IPS-18a (cell line): ENCODE data around the gene CERKL.

Source experiments
- H3K27ac ChIP-seq: one replicate; pipeline ENCODE4 v1.5.1; 2013; ENCODE audit warnings: low read length
- H3K27me3 ChIP-seq: one replicate; pipeline ENCODE4 v1.6.1; 2013; ENCODE audit warnings: mild to moderate bottlenecking, low read length; ENCODE audit not compliant: control insufficient read depth, insufficient read depth
- H3K36me3 ChIP-seq: one replicate; pipeline ENCODE4 v1.6.1; 2013; ENCODE audit warnings: low read depth, low read length; ENCODE audit not compliant: control insufficient read depth
- H3K4me1 ChIP-seq: one replicate; pipeline ENCODE4 v1.6.1; 2013; ENCODE audit warnings: low read depth, low read length; ENCODE audit not compliant: control insufficient read depth
- H3K4me3 ChIP-seq: one replicate; pipeline ENCODE4 v1.5.1; 2013; ENCODE audit warnings: low read length
- H3K9ac ChIP-seq: one replicate; pipeline ENCODE4 v1.6.1; 2013; ENCODE audit warnings: mild to moderate bottlenecking, low read length, moderate library complexity
- H3K9me3 ChIP-seq: one replicate; pipeline ENCODE4 v1.6.1; 2013; ENCODE audit warnings: low read depth, low read length; ENCODE audit not compliant: control insufficient read depth

Gene CERKL

DNA sequence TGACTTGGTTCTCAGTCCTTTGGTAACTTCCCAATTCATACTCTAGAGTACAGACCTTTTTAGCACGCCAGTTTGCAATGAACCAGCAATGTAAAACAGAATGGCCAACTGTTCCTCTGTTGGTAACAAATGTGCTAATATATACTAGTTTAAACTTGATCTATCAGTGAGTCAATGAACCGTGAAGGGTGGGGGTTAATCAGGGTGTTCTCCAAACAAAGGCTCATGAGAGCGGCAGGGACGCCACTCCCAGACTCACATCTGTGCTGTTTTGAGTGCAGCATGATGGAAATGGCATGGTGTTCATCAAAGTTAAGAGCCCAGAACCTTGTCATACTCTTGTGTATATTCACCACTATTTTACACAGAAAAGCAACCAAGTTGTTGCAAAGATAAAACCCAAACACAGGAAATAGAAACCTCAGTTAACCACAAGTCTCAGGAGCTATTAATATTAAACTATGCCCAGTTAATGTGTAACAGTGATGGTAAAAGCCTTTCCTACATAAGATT lies 70.3 kb downstream of the CERKL start:
- no peaks in the 10 kb centered on the region for H3K9me3 ChIP-seq
- no peaks in the 10 kb centered on the region for H3K36me3 ChIP-seq
- H3K27me3 ChIP-seq: no peaks in the 10 kb centered on the region
- H3K4me1 ChIP-seq: peaks cover 11% of the 10 kb centered on the region
- H3K4me3 ChIP-seq: no peak overlapping the region
- H3K9ac ChIP-seq: no peak overlapping the region
- H3K27ac ChIP-seq: no peak overlapping the region

DNA sequence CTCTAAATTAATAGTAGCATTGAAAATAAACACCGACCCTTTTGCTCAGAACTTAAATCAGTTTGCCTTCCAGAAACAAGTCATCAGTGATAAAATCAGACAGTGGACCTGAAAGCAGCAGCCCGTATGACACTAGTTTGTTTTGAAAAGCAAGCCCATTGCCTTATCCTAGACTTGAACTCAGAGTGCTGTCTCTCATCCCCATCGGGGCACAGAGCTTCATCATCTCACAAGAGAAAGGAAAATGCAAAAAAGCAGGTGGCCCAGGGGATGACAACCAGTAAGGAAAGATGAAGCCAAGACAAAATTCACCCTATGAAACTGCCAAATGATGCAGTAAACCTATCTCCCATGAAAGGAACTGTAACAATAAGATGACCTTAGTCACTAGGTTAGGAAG lies 71.2 kb downstream of the CERKL start:
- Histone ChIP-seq H3K9me3 (no peaks in the 10 kb centered on the region), H3K36me3 (no peaks in the 10 kb centered on the region), H3K4me1 (peaks cover 11% of the 10 kb centered on the region), H3K4me3 (no peak overlapping the region), H3K9ac (no peak overlapping the region), H3K27ac (no peak overlapping the region), H3K27me3 (no peaks in the 10 kb centered on the region)

DNA sequence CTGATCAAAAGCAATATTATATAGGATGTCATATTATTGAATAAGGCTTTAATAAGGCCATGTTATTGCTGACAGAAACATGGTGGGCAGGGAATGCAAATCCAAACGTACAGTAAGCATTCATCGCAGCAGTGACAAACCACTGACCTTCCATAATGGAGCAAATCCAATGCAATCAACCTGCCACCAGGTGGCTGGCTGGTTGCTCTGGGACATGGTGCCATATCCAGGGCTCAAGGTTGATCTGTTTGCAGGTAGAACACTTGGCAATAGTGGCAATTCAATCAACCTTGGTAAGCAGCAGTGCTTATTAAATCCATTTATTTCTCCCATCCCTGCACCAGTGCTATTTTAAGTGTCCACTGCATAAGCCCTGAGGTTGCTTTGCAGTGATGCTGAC lies 75.4 kb downstream of the CERKL start:
- Histone ChIP-seq H3K36me3 (no peaks in the 10 kb centered on the region), H3K27me3 (no peaks in the 10 kb centered on the region), H3K27ac (no peak overlapping the region), H3K4me1 (peaks cover 4% of the 10 kb centered on the region), H3K9me3 (no peaks in the 10 kb centered on the region), H3K9ac (no peak overlapping the region), H3K4me3 (no peak overlapping the region)

DNA sequence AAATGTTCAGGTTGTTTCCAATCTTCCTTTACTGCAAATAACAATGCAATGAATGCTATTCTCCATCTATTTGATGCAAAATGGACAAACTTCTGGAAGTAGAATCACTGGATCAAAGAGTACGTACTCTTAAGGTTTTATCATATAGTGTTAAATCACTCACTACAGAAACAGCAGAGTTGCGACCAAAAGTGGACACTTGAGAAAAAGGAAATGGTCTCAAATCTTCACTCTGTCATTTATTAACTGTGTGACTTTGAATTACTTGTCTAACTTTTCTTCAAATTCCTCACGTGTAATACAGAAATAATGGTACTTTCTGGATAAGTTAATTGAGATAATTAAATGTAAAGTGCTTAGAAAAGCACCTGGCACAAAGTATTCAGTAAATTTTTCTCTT lies 78.1 kb downstream of the CERKL start:
- no peaks in the 10 kb centered on the region for H3K9me3 ChIP-seq
- no peaks in the 10 kb centered on the region for H3K4me1 ChIP-seq
- no peak overlapping the region for H3K9ac ChIP-seq
- no peak overlapping the region for H3K4me3 ChIP-seq
- no peaks in the 10 kb centered on the region for H3K27me3 ChIP-seq
- no peaks in the 10 kb centered on the region for H3K36me3 ChIP-seq
- H3K27ac ChIP-seq: no peak overlapping the region

DNA sequence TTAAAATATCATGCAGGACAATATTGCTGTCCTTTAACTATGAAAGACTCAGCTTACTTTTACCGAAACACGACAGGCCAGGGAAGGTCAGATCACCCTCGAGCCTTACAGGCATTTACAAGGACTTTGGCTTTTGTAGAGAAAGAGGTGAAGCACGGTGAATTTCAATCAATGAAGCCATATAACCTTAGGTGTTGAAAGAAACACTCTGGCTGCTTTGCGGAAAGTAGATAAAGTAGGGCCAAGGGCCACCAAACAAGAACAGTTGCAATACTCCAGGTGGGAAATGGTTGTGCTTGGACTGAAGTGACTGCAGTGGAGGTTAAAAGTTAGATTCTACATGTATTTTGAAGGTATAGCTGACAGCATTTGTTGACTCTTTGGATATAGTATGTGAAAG lies 80.5 kb downstream of the CERKL start:
- no peaks in the 10 kb centered on the region for H3K36me3 ChIP-seq
- no peak overlapping the region for H3K9ac ChIP-seq
- no peaks in the 10 kb centered on the region for H3K4me1 ChIP-seq
- no peaks in the 10 kb centered on the region for H3K9me3 ChIP-seq
- H3K27me3 ChIP-seq: no peaks in the 10 kb centered on the region
- no peak overlapping the region for H3K27ac ChIP-seq
- H3K4me3 ChIP-seq: no peak overlapping the region

DNA sequence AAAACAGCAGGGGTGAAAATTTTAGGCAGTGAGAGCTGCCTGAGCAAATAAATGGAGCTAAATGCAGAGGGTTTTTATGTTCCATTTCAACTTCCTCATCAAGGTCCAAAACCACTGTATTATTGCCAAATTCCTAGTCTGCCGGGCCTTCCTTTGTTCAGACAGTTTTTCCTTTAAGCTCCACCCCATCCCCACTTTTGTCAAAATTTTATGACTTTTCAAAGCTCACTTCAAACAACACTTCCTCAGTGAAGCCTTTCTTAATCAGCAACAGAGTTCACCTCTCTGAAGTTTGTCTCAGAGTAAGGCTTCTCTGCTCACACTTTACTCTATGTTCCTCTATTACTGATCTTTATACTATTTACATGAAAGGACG lies 81.3 kb downstream of the CERKL start:
- Histone ChIP-seq H3K27me3 (no peaks in the 10 kb centered on the region), H3K4me1 (no peaks in the 10 kb centered on the region), H3K27ac (no peak overlapping the region), H3K9ac (no peak overlapping the region), H3K4me3 (no peak overlapping the region), H3K9me3 (no peaks in the 10 kb centered on the region), H3K36me3 (no peaks in the 10 kb centered on the region)

DNA sequence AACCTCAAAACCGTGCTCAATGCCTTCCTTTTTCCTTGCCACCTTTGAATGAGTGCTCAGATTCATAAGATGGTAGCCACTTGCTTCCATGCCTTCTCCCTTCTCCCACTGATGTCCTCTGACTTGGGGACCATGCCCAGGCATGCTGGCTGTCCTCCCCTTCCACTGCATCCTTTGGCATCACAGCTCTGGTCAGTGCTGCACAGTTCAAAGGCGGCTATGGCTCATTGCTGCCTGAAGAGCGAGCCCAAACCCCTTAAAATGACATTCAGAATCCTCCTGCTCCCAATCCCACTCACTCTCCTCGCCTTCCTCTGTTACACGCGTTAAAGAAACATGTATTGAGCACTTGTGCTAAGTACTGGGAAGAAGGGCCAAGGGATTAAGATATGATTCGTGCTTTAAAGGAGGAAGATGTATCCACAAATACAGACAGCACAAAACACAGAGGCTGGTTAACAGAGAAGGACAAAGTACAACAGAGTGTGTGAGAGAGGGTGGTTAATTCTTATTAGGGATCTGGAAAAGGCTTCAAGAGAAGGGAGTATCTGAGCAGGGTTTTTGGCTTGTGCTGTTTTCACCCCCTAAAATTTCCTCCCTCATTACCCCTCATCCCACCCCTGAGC lies 81.8 kb downstream of the CERKL start:
- Histone ChIP-seq H3K27ac (no peak overlapping the region), H3K36me3 (no peaks in the 10 kb centered on the region), H3K9ac (no peak overlapping the region), H3K9me3 (no peaks in the 10 kb centered on the region), H3K27me3 (no peaks in the 10 kb centered on the region), H3K4me1 (no peaks in the 10 kb centered on the region), H3K4me3 (no peak overlapping the region)

DNA sequence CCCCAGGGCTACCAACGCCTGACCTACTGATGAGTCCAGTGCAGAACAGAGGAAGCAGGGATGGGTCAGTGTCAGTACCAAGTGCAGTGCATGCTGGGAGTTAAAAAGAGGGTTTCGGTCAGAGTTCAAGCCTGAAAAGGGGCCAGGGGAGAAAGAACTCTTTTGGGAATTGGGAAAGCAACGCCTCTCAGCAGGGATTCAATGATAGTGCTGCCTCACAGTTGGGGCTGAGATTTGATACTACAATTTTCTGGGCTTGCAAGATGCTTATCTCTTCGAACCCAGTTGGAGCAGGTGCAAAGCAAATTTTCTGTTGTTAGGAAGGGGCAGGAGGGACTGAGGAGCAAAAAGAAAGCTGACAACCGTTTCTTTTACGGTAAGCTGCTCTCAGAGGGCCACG lies 82.6 kb downstream of the CERKL start:
- Histone ChIP-seq H3K27ac (no peak overlapping the region), H3K9ac (no peak overlapping the region), H3K4me1 (no peaks in the 10 kb centered on the region), H3K27me3 (no peaks in the 10 kb centered on the region), H3K9me3 (no peaks in the 10 kb centered on the region), H3K36me3 (no peaks in the 10 kb centered on the region), H3K4me3 (no peak overlapping the region)

DNA sequence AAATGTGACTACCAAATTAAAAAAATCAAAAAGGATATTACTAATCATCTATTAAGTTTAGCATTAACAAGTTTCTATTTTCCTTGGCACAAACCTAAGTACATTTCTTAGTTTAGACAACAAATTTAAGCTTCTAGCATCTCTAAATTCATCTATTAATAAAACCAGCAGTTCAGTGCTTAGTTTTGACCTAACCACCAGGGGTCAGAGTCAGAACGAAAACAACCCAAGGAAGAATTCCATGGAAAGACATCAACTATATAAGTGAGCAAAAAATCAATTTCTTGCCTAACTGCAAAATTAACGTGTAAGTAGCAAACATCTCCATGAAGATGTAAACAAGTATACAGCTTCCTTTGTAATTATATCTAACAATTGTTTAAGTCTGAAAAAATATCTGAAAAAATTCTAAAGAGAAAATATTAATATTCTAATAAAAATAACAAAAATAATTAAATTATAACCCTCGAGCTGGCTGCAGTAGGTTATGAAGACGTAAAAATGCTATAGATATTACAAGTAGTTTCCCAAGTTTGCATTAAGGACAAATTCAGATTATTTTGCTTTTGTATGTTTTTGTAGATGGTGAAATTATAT lies 83.7 kb downstream of the CERKL start:
- Histone ChIP-seq H3K27ac (no peak overlapping the region), H3K4me1 (no peaks in the 10 kb centered on the region), H3K9me3 (no peaks in the 10 kb centered on the region), H3K9ac (no peak overlapping the region), H3K36me3 (no peaks in the 10 kb centered on the region), H3K4me3 (no peak overlapping the region), H3K27me3 (no peaks in the 10 kb centered on the region)

DNA sequence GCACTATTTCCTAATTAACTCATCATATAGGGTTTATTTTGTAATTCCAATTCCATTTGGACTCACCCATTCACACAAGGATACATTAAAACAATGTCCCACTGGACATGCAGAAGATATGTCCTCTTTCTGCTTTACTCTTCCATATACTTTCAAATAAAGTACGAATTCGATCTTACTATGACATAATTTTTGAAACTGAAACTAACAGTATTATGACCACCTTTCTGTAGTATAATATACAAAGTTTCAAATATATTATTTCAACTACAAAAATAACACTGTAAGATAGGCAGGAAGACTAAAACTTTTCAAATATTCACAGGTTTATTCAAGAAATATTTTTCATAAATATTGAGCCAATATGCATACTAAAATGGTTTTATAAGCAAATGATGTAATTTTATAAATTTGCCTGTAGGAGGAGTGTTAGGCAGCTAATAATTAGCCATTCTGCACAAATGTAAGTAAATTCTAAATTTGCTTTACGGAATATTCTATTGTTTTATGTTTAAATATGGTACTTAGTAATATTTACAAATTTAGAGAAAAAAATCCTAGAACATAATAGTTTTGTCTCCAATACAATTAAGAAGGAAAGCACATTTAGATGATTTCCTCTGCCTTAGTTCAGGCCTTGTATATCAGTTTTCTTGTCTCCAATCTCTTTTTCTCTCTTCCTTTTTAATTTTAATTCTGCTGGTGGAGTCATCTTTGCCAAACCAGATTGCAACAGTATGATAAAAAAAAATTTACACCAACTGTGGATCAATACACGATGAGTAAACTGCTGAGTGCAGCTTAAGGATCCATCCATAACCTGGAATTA lies 85.9 kb downstream of the CERKL start:
- H3K4me1 ChIP-seq: no peaks in the 10 kb centered on the region
- H3K27ac ChIP-seq: no peak overlapping the region
- no peak overlapping the region for H3K9ac ChIP-seq
- no peaks in the 10 kb centered on the region for H3K36me3 ChIP-seq
- H3K27me3 ChIP-seq: no peaks in the 10 kb centered on the region
- no peaks in the 10 kb centered on the region for H3K9me3 ChIP-seq
- H3K4me3 ChIP-seq: no peak overlapping the region

DNA sequence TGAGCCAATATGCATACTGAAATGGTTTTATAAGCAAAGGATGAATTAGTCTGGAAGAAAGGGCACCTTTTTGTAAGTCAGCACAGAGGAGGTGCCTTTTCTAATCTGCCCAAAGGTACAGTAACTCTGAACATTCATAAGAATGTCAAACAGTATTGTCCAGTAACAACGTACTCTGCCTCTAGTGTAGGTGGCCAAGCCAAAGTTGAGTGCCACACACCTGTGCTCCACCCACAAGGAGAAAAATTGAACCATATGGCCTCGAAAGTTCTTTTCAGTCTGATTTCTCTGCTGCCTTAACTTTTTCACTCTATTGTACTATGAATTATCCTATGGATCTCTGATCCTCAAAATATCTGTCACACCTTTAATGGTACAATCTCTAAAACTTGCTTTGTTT lies 86.8 kb downstream of the CERKL start:
- no peak overlapping the region for H3K27ac ChIP-seq
- no peaks in the 10 kb centered on the region for H3K36me3 ChIP-seq
- no peaks in the 10 kb centered on the region for H3K9me3 ChIP-seq
- H3K4me1 ChIP-seq: no peaks in the 10 kb centered on the region
- no peak overlapping the region for H3K4me3 ChIP-seq
- no peaks in the 10 kb centered on the region for H3K27me3 ChIP-seq
- no peak overlapping the region for H3K9ac ChIP-seq
